Measurements from ENCODE around the gene EDN1. TPM values are rescaled to one million over a fixed set of nuclear protein-coding genes. Genes with fewer than 3 reads are reported as not detected.

The EDN1 gene
- total and polyA plus RNA-seq, 10 of the 15 experiments (the other 5 are each of a cell fraction or from before 2014, with no cell fraction given): 2.0 to 6.6 (median 3.1) TPM

GRCh38 chr6:12312736-12313135 lies 22.6 kb downstream of the EDN1 start:
- 0 out of 2 replicates have a peak overlapping the region, but pooled peaks have one; percentile 7 for H2AFZ ChIP-seq (ENCODE audit: control insufficient read depth, low read depth, low read length)
- H3K36me3 ChIP-seq (ENCODE audit: control insufficient read depth in 2 of 2, insufficient read depth in 2 of 2, low read length in 1 of 2): no peaks in the 10 kb centered on the region
- ChIA-PET CTCF (interaction anchor here (0.8 to 8.5 kb wide), 8 partner anchors 12 to 191 kb away, joined by 3 to 64 read pairs (median 5); partner anchors contain the start of gene EDN1), RAD21 (ENCODE audit: unreplicated experiment) (interaction anchor here (0.6 to 2.2 kb wide), 3 partner anchors 57 to 289 kb away, joined by 3 to 4 read pairs (median 4); no protein-coding TSS in a partner anchor), POLR2A (interaction anchor here (0.6 to 1.8 kb wide), 3 partner anchors 13 to 128 kb away, joined by 3 to 7 read pairs (median 4); no protein-coding TSS in a partner anchor), SMC1A (ENCODE audit: uncharacterized antibody, unreplicated experiment) (interaction anchor here (1.1 to 10.1 kb wide), 5 partner anchors 8 to 170 kb away, joined by 3 to 70 read pairs (median 40); no protein-coding TSS in a partner anchor)
- TF ChIP-seq, protein P1, sequence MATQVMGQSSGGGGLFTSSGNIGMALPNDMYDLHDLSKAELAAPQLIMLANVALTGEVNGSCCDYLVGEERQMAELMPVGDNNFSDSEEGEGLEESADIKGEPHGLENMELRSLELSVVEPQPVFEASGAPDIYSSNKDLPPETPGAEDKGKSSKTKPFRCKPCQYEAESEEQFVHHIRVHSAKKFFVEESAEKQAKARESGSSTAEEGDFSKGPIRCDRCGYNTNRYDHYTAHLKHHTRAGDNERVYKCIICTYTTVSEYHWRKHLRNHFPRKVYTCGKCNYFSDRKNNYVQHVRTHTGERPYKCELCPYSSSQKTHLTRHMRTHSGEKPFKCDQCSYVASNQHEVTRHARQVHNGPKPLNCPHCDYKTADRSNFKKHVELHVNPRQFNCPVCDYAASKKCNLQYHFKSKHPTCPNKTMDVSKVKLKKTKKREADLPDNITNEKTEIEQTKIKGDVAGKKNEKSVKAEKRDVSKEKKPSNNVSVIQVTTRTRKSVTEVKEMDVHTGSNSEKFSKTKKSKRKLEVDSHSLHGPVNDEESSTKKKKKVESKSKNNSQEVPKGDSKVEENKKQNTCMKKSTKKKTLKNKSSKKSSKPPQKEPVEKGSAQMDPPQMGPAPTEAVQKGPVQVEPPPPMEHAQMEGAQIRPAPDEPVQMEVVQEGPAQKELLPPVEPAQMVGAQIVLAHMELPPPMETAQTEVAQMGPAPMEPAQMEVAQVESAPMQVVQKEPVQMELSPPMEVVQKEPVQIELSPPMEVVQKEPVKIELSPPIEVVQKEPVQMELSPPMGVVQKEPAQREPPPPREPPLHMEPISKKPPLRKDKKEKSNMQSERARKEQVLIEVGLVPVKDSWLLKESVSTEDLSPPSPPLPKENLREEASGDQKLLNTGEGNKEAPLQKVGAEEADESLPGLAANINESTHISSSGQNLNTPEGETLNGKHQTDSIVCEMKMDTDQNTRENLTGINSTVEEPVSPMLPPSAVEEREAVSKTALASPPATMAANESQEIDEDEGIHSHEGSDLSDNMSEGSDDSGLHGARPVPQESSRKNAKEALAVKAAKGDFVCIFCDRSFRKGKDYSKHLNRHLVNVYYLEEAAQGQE (IDR thresholded peaks at IDR 0.05; ENCODE audit: low read depth, low read length): no peak
- TF ChIP-seq KAT2A (conservative IDR thresholded peaks at IDR 0.05; ENCODE audit: control insufficient read depth, low read depth, low read length): no peak
- TF ChIP-seq SIX5 (IDR thresholded peaks at IDR 0.05; ENCODE audit: low read depth, low read length, severe bottlenecking): no peak
- no peak for TF ChIP-seq BACH1 (IDR thresholded peaks at IDR 0.05; ENCODE audit: borderline replicate concordance)
- TF ChIP-seq ELK1 (IDR thresholded peaks at IDR 0.05; ENCODE audit: low read depth, low read length): no peak
- TF ChIP-seq E2F4 (IDR thresholded peaks at IDR 0.05; ENCODE audit: low read depth, low read length): no peak
- TF ChIP-seq HDAC6 (IDR thresholded peaks at IDR 0.05; ENCODE audit: unreplicated experiment): no peak
- TF ChIP-seq CBX3 (IDR thresholded peaks at IDR 0.05; ENCODE audit: borderline replicate concordance, low read depth): no peak
- no peak for TF ChIP-seq MTA3 (IDR thresholded peaks at IDR 0.05; ENCODE audit: borderline replicate concordance, low read length)
- H3K9me3 ChIP-seq (replicated peaks; ENCODE audit: control insufficient read depth, insufficient read depth, low read length): no peaks in the 10 kb centered on the region; the same call in 2 of the 3 replicates
- H3K79me2 ChIP-seq (ENCODE audit: control insufficient read depth, insufficient read depth, low read length): no peaks in the 10 kb centered on the region
- H3K27me3 ChIP-seq (replicated peaks in 1 of 2; ENCODE audit: control insufficient read depth in 2 of 2, insufficient read depth in 2 of 2, low read length in 1 of 2): no peaks in the 10 kb centered on the region
- no peaks in the 10 kb centered on the region for H4K20me1 ChIP-seq (ENCODE audit: control insufficient read depth, insufficient read depth)
- H3K4me1 ChIP-seq (ENCODE audit: control insufficient read depth, insufficient read depth, low read length): no peaks in the 10 kb centered on the region
- ATAC-seq: no peak
- no peak for DNase-seq (ENCODE audit: low read depth, low spot score)
- no peak overlapping the region for H3K9ac ChIP-seq (ENCODE audit: control insufficient read depth, insufficient read depth, low read length)
- intact Hi-C loops (cut with micrococcal nuclease; ENCODE audit: unreplicated experiment): no loop called here
- BruUV-seq (replicated peaks): no TSS peak
- no peak overlapping the region for H3K4me2 ChIP-seq (ENCODE audit: control insufficient read depth, insufficient read depth)
- no peak for FAIRE-seq
- in situ Hi-C loops (cut with MboI): no loop called here
- no peak overlapping the region for H3K4me3 ChIP-seq
- H3K27ac ChIP-seq (ENCODE audit: control insufficient read depth, insufficient read depth): no peak overlapping the region
- 68% methylated on average over 2 of the region's 2 CpGs for WGBS (ENCODE audit: insufficient coverage, insufficient replicate concordance, low lambda C conversion rate, missing lambda C conversion rate)
